Endothelial cell (in vitro differentiated cells): ENCODE measurements around the gene PRKCG. TPM values are rescaled to one million over a fixed set of nuclear protein-coding genes. Genes with fewer than 3 reads are reported as not detected.
A peak's percentile ranks its signal among the peaks of the same experiment; 100 is the strongest.

Experiments used
- DNase-seq: peaks from one replicate; pipeline ENCODE4 v3.0.0; 2021; ENCODE audit warnings: low spot score
- H3K27ac Mint-ChIP-seq: one replicate; pipeline ENCODE4 v1.8.0; 2021; ENCODE audit warnings: mixed read lengths, inconsistent platforms; ENCODE audit not compliant: unreplicated experiment
- H3K27me3 Mint-ChIP-seq: one replicate; pipeline ENCODE4 v1.8.0; 2021; ENCODE audit warnings: mild to moderate bottlenecking, moderate library complexity, mixed read lengths, inconsistent platforms; ENCODE audit not compliant: unreplicated experiment
- H3K36me3 Mint-ChIP-seq: one replicate; pipeline ENCODE4 v1.8.0; 2021; ENCODE audit warnings: mild to moderate bottlenecking, low read depth, mixed read lengths, inconsistent platforms; ENCODE audit not compliant: unreplicated experiment
- H3K4me1 Mint-ChIP-seq: one replicate; pipeline ENCODE4 v1.8.0; 2021; ENCODE audit warnings: mild to moderate bottlenecking, mixed read lengths, inconsistent platforms; ENCODE audit not compliant: unreplicated experiment
- H3K4me3 Mint-ChIP-seq: one replicate; pipeline ENCODE4 v1.8.0; 2021; ENCODE audit warnings: mild to moderate bottlenecking, mixed read lengths, inconsistent platforms; ENCODE audit not compliant: unreplicated experiment
- H3K9me3 Mint-ChIP-seq: one replicate; pipeline ENCODE4 v1.8.0; 2021; ENCODE audit warnings: mixed read lengths, inconsistent platforms; ENCODE audit not compliant: unreplicated experiment
- total RNA-seq: library from RNA; stranded (reverse); fragmentation: NEBNext Ultra II Directional; extraction: Animal tissue kit (Norgen Biotek cat#: 25700); gene quantifications from one replicate; pipeline ENCODE4 v1.2.1, GENCODE V29; 2021; ENCODE audit not compliant: unreplicated experiment
- TF ChIP-seq, protein P1 (sequence below): fragments of 200-600 bp; sonication (generic); IDR thresholded peaks from one replicate; pipeline ENCODE4 v1.5.0; 2021; ENCODE audit warnings: antibody characterized with exemption; ENCODE audit not compliant: unreplicated experiment

PRKCG gene
- total RNA-seq, 1 donor from 2014 or later, result 0.92 TPM

DNA sequence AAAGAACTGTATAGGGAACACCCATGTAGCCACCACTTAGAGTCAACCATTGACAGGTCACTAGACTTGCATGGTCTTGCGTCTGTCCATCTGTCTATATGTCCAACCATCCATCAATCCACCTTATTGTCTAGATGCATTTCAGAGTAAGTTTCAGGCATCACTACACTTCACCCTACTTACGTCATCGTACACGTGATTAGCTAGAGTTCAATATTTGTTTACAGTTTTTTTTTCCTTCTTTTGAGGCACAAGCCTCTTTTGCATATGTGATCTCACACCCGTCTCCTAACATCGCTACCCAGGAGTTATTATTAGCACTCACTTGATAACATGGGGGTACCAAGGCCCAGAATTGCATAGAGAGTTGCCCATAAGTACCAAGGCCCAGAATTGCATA, 34.0 kb downstream of the PRKCG start:
- Mint-ChIP-seq H3K9me3 (no peaks in the 10 kb centered on the region), H3K27ac (no peak overlapping the region), H3K36me3 (peaks cover 3% of the 10 kb centered on the region), H3K4me1 (no peaks in the 10 kb centered on the region), H3K27me3 (peaks cover 6% of the 10 kb centered on the region), H3K4me3 (no peak overlapping the region)
- DNase-seq, result no peak
- TF ChIP-seq, protein P1, sequence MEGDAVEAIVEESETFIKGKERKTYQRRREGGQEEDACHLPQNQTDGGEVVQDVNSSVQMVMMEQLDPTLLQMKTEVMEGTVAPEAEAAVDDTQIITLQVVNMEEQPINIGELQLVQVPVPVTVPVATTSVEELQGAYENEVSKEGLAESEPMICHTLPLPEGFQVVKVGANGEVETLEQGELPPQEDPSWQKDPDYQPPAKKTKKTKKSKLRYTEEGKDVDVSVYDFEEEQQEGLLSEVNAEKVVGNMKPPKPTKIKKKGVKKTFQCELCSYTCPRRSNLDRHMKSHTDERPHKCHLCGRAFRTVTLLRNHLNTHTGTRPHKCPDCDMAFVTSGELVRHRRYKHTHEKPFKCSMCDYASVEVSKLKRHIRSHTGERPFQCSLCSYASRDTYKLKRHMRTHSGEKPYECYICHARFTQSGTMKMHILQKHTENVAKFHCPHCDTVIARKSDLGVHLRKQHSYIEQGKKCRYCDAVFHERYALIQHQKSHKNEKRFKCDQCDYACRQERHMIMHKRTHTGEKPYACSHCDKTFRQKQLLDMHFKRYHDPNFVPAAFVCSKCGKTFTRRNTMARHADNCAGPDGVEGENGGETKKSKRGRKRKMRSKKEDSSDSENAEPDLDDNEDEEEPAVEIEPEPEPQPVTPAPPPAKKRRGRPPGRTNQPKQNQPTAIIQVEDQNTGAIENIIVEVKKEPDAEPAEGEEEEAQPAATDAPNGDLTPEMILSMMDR, result no peak

DNA sequence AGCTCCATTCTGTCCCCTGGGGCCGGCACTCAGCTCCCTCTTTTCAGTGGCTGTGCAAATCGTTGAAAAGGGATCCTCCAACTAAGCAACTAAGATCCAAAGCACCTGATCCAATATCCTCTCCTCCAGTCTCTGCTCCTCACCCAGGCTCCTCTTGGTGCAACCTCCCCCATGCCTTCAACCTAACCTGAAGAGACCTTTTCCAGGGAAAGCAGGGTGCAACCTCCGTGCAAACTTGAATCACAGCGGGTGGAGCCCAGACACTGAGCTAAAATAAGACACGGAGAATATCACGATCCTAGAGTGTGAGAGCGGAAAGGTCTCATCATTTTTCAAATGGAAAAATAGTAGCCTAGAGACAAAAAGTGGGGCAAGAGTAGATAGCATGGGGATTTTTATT, 35.4 kb downstream of the PRKCG start:
- no peaks in the 10 kb centered on the region for H3K9me3 Mint-ChIP-seq
- TF ChIP-seq, protein P1, result no peak
- peaks cover 2% of the 10 kb centered on the region for H3K27me3 Mint-ChIP-seq
- no peaks in the 10 kb centered on the region for H3K4me1 Mint-ChIP-seq
- no peak for DNase-seq
- no peak overlapping the region for H3K27ac Mint-ChIP-seq
- H3K36me3 Mint-ChIP-seq, result peaks cover 3% of the 10 kb centered on the region
- no peak overlapping the region for H3K4me3 Mint-ChIP-seq

DNA sequence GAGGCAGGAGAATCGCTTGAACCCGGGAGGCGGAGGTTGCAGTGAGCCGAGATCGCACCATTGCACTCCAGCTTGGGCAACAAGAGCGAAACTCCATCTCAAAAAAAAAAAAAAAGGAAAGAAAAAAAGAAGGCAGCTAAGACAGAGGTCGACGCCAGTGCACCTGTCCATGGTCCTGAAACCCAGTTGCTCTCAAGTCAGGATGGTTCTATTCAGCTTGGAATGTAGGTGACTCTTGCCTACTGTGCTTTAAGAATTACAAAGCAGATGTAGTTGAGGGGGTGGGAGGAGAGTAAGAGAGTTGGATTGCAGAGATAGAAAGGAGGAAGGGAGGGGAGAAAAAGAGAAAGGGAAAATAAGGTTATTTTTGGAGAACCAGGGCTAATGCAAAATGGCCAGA, 45.7 kb downstream of the PRKCG start:
- no peaks in the 10 kb centered on the region for H3K4me1 Mint-ChIP-seq
- H3K27me3 Mint-ChIP-seq, result peaks cover 4% of the 10 kb centered on the region
- no peaks in the 10 kb centered on the region for H3K9me3 Mint-ChIP-seq
- H3K27ac Mint-ChIP-seq, result no peak overlapping the region
- TF ChIP-seq, protein P1, result no peak
- peaks cover 6% of the 10 kb centered on the region for H3K36me3 Mint-ChIP-seq
- DNase-seq, result peak; percentile 77
- H3K4me3 Mint-ChIP-seq, result no peak overlapping the region

GRCh38 chr19:53936029-53936428, 54.0 kb downstream of the PRKCG start:
- DNase-seq, result no peak

DNA sequence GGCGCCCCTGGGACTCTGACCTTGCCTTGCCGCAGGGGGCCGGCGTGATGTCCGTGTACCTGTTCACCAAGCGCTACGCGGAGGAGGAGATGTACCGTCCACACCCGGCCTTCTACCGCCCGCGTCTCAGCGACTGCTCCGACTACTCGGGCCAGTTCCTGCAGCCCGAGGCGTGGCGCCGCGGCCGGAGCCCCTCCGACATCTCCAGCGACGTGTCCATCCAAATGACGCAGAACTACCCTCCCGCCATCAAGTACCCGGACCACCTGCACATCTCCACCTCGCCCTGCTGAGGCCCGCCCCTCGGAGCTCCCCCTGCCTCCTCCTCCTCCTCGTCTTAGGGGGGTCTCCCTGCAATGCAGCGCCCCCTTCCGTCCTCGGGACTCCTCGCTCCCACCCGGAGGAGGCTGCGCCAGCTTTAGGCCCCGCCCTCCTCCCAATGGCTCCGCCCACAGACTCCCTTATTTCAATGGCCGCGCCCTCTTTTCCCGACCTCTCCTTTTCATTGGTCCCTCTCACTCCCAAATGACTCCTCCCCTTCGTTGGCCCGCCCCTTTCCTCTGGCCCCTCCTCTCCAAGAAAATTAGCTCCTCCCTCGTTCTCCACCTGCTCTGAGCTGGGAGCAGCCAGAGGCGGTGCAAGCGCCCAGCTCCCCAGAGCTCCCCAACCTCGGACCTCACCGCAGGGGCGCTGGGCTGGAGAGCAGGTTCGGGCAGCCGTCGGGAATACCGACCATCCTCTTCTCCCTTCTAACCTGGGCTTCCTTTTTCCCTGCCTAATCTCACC, 60.2 kb downstream of the PRKCG start:
- TF ChIP-seq, protein P1, result peak; percentile 41
- DNase-seq, result peak; percentile 70
- Mint-ChIP-seq H3K4me3 (no peak overlapping the region), H3K4me1 (peaks cover 8% of the 10 kb centered on the region), H3K27me3 (peaks cover 16% of the 10 kb centered on the region), H3K9me3 (no peaks in the 10 kb centered on the region), H3K36me3 (no peaks in the 10 kb centered on the region), H3K27ac (no peak overlapping the region)

More at GRCh38 chr19:53936029-53936428, 54.0 kb downstream of the PRKCG start:
- no peaks in the 10 kb centered on the region for H3K36me3 Mint-ChIP-seq
- no peaks in the 10 kb centered on the region for H3K27me3 Mint-ChIP-seq
- no peaks in the 10 kb centered on the region for H3K4me1 Mint-ChIP-seq
- TF ChIP-seq, protein P1, result no peak
- H3K27ac Mint-ChIP-seq, result no peak overlapping the region
- H3K9me3 Mint-ChIP-seq, result no peaks in the 10 kb centered on the region
- H3K4me3 Mint-ChIP-seq, result no peak overlapping the region
